Esophagus muscularis mucosa (tissue), 4 donors: Measurements from ENCODE around the gene APLN. TPM values are rescaled to one million over a fixed set of nuclear protein-coding genes. Genes with fewer than 3 reads are reported as not detected.

Experiments
- DNase-seq: peaks from one replicate; pipeline ENCODE4 v3.0.0-alpha.2; 2017; ENCODE audit errors: extremely low spot score
- H3K27ac ChIP-seq, 4 donors: fragments of 200-600 bp; sonication (generic); replicated peaks in 1 of 4; 1 replicate in 3 of 4; 2 replicates in 1 of 4; pipeline ENCODE4 v1.5.1; 2016 to 2019; ENCODE audit warnings: mild to moderate bottlenecking in 1 of 4
- H3K27me3 ChIP-seq, 4 donors: fragments of 200-600 bp; sonication (generic); one replicate each; pipeline versions ENCODE4 v1.5.1 to v1.6.0; 2016 to 2019
- H3K36me3 ChIP-seq, 4 donors: fragments of 200-600 bp; sonication (generic); one replicate each; pipeline ENCODE4 v1.5.1; 2016 to 2019
- H3K4me1 ChIP-seq, 4 donors: fragments of 200-600 bp; sonication (generic); one replicate each; pipeline ENCODE4 v1.5.1; 2016 to 2019
- H3K4me3 ChIP-seq, 4 donors: fragments of 200-600 bp; sonication (generic); 1 replicate in 2 of 4; 2 replicates in 2 of 4; pipeline ENCODE4 v1.5.1; 2016 to 2019; ENCODE audit warnings: mild to moderate bottlenecking in 4 of 4, moderate library complexity in 1 of 4
- H3K9me3 ChIP-seq, 4 donors: fragments of 200-600 bp; sonication (generic); 1 replicate in 3 of 4; 2 replicates in 1 of 4; pipeline ENCODE4 v1.5.1; 2016 to 2019
- CTCF ChIP-seq, 3 experiments: fragments of 200-600 bp in 2 of 3; fragments of 450-650 bp in 1 of 3; sonication (generic) in 2 of 3; IDR thresholded peaks; one replicate each; pipeline ENCODE4 v1.5.1; 2017 to 2019; ENCODE audit warnings: antibody characterized with exemption in 3 of 3, mild to moderate bottlenecking in 2 of 3, moderate library complexity in 1 of 3
- EP300 ChIP-seq: sonication (generic); formaldehyde crosslinking; IDR thresholded peaks from one replicate; pipeline ENCODE4 v1.6.1; 2017; ENCODE audit warnings: antibody characterized with exemption
- POLR2A ChIP-seq: fragments of 450-650 bp; IDR thresholded peaks from one replicate; pipeline ENCODE4 v1.6.1; 2017; ENCODE audit warnings: antibody characterized with exemption, moderate library complexity, mild to moderate bottlenecking, low read depth
- POLR2AphosphoS5 ChIP-seq, 2 donors: sonication (generic); formaldehyde crosslinking; IDR thresholded peaks; one replicate each; pipeline ENCODE4 v1.6.1; 2017; ENCODE audit warnings: antibody characterized with exemption in 2 of 2
- WGBS: methylation state at CpG from one replicate; pipeline ENCODE4 v1.1.5; 2018; 5-methylcytosine and 5-hydroxymethylcytosine counted together
- intact Hi-C: fragments of 100-400 bp; cut with DNase I; formaldehyde crosslinking; loops from one replicate; pipeline ENCODE4 v1.15.1; 2023
- total RNA-seq, 4 donors: library from RNA; depleted of rRNA; stranded (reverse); fragments of >200 nt; gene quantifications; one replicate each; pipeline versions ENCODE4 v1.1.0 to v1.2.1, GENCODE V29; 2016

The APLN gene
- total RNA-seq, 4 donors from 2014 or later: 0.42 to 0.99 (median 0.78) TPM

DNA sequence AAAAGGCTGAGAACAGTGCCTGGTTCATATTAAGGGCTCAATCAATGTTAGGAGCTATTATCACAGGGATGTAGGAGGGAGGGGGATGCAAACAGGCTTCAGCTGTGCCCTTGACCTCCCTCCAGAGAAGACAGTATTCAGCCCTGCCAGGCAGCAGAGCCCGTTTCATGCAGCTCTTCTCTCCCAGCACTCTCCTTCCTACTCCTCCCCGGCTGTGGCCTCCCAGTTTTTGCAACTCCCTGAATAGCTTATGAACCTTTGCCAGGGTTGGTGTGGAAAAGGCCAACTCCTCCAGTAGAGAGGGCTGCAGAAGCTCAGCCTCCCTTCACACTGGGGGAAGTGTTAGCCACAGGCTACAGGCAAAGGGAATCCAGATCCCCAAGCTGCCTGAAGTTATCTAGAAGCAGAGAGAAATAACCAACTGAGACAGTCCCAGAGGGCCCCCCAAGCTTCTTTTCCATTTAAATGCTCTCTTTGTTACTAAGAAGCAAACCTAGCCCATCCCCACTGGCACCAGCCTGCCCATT lies 31.7 kb upstream of the APLN start:
- intact Hi-C loops: no loop called here
- no peak overlapping the region for H3K4me3 ChIP-seq
- no peaks in the 10 kb centered on the region for H3K9me3 ChIP-seq
- no peak overlapping the region for H3K27ac ChIP-seq
- no peaks in the 10 kb centered on the region for H3K36me3 ChIP-seq
- peaks cover 0 to 3% (median 0%) of the 10 kb centered on the region in 4 donors for H3K4me1 ChIP-seq
- TF ChIP-seq POLR2AphosphoS5 (IDR thresholded peaks at IDR 0.05): no peak
- no peak for TF ChIP-seq EP300
- TF ChIP-seq CTCF (IDR thresholded peaks at IDR 0.05): no peak
- TF ChIP-seq POLR2A: no peak
- no peaks in the 10 kb centered on the region for H3K27me3 ChIP-seq
- DNase-seq: no peak
- WGBS: 48% methylated on average over 2 of the region's 2 CpGs

GRCh38 chrX:129682979-129683378 lies 28.2 kb upstream of the APLN start:
- WGBS: 87% methylated on average over 1 of the region's 1 CpG
- intact Hi-C loops: no loop called here
- no peak for DNase-seq
- TF ChIP-seq EP300 (no peak), POLR2A (no peak), CTCF (IDR thresholded peaks at IDR 0.05) (no peak), POLR2AphosphoS5 (IDR thresholded peaks at IDR 0.05) (no peak)
- Histone ChIP-seq H3K4me1 (peaks cover 7 to 12% (median 10%) of the 10 kb centered on the region in 4 donors), H3K27ac (no peak overlapping the region), H3K36me3 (no peaks in the 10 kb centered on the region), H3K4me3 (no peak overlapping the region), H3K27me3 (no peaks in the 10 kb centered on the region), H3K9me3 (no peaks in the 10 kb centered on the region)

- Histone ChIP-seq H3K9me3 (no peaks in the 10 kb centered on the region), H3K4me3 (no peak overlapping the region), H3K27me3 (no peaks in the 10 kb centered on the region), H3K4me1 (peaks cover 7 to 29% (median 11%) of the 10 kb centered on the region in 4 donors), H3K36me3 (no peaks in the 10 kb centered on the region), H3K27ac (no peak overlapping the region)
- 74% methylated on average over 1 of the region's 1 CpG for WGBS
- TF ChIP-seq EP300 (no peak), POLR2AphosphoS5 (IDR thresholded peaks at IDR 0.05) (no peak), POLR2A (no peak), CTCF (IDR thresholded peaks at IDR 0.05) (no peak)
- intact Hi-C loops: no loop called here
- no peak for DNase-seq
Measured at GRCh38 chrX:129679901-129680300, 25.1 kb upstream of the APLN start.

DNA sequence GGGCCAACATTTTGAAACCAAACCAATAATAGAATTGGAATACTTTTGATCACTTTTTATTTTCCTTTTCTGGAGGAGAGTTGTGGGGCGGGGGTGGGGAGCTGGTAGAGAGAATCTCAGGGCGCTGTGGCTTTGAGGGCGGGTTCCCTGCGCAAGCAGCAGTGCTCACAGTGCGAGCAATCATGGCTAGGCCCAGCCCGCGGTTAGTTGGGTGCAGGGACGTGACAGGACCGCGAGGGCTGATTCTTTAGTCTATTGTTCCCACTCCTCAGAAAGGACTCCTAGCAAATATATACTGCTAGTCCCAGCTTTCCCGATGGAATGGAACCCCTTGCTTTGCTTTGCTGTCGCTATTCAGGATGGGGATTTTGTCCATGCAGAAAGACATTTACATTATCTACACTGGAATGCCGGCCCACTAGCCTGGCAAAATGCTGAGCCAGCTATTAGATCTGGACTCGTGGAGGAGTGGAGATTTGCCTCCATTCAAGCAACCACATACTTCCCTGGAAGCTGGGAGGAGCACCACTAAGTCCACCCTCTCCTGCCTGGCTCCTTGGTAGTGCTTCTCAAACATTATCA lies 23.9 kb upstream of the APLN start:
- Histone ChIP-seq H3K36me3 (no peaks in the 10 kb centered on the region), H3K4me3 (peak overlapping the region; percentile 46 to 54 (median 50)), H3K27me3 (no peaks in the 10 kb centered on the region), H3K27ac (peak overlapping the region; percentile 68 to 82 (median 80)), H3K9me3 (no peaks in the 10 kb centered on the region), H3K4me1 (peaks cover 7 to 29% (median 11%) of the 10 kb centered on the region in 4 donors)
- WGBS: 70% methylated on average over 14 of the region's 14 CpGs
- DNase-seq: no peak
- intact Hi-C loops: no loop called here
- TF ChIP-seq POLR2A (no peak), CTCF (IDR thresholded peaks at IDR 0.05) (no peak), EP300 (no peak), POLR2AphosphoS5 (IDR thresholded peaks at IDR 0.05) (no peak)

DNA sequence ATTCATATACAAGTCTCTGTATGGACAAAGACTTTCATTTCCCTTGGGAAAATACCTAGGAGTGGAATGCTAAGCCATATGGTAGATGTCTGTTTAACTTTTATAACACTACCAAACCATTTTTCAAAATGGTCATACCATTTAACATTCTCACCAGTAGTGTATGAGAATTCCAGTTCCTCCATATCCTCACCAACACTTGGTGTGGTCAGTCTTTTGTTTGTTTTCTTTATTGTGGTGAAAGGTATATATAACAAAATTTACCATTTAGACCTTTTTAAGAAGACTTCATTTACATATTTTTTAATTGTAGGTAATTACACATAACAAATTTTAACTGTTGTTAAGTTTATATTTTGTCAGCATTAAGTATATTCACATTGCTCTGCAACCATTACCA lies 12.7 kb upstream of the APLN start:
- TF ChIP-seq CTCF (IDR thresholded peaks at IDR 0.05): no peak
- TF ChIP-seq EP300: no peak
- TF ChIP-seq POLR2A: no peak
- TF ChIP-seq POLR2AphosphoS5 (IDR thresholded peaks at IDR 0.05): no peak
- H3K4me1 ChIP-seq: peaks cover 0 to 16% (median 15%) of the 10 kb centered on the region in 4 donors
- intact Hi-C loops: no loop called here
- DNase-seq: no peak
- H3K27me3 ChIP-seq: no peaks in the 10 kb centered on the region
- H3K9me3 ChIP-seq: no peaks in the 10 kb centered on the region
- no peak overlapping the region for H3K4me3 ChIP-seq
- H3K27ac ChIP-seq: no peak overlapping the region
- no peaks in the 10 kb centered on the region for H3K36me3 ChIP-seq
